MM.1S (cell line): ENCODE results near the gene CCL26.

Source experiments
- EZH2phosphoT487 ChIP-seq: fragments of 300-600 bp; sonication (generic); IDR thresholded peaks from 2 replicates; pipeline ENCODE4 v1.6.1; 2018; ENCODE audit warnings: antibody characterized with exemption, low read length
- TF ChIP-seq, protein P1 (sequence below): fragments of 300-600 bp; sonication (generic); IDR thresholded peaks from 2 replicates; pipeline ENCODE4 v1.5.1; 2016; ENCODE audit warnings: antibody characterized with exemption, low read length, mixed read lengths

DNA sequence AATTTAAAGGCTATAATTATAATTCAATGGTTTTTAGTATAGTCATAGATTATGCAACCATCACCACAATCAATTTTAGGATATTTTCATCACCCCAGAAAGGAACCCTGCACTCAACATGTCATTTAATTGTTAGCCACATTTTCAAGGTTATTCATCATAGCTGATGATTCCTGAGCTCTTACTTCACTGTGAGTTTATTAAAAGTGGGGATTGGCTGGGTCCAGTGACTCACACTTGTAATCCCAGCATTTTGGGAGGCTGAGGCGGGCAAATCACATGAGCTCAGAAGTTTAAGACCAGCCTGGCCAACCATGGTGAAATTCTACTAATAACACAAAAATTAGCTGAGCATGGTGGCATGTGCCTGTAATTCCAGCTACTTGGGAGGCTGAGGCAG lies 787 bp downstream of the CCL26 start:
- TF ChIP-seq, protein P1, sequence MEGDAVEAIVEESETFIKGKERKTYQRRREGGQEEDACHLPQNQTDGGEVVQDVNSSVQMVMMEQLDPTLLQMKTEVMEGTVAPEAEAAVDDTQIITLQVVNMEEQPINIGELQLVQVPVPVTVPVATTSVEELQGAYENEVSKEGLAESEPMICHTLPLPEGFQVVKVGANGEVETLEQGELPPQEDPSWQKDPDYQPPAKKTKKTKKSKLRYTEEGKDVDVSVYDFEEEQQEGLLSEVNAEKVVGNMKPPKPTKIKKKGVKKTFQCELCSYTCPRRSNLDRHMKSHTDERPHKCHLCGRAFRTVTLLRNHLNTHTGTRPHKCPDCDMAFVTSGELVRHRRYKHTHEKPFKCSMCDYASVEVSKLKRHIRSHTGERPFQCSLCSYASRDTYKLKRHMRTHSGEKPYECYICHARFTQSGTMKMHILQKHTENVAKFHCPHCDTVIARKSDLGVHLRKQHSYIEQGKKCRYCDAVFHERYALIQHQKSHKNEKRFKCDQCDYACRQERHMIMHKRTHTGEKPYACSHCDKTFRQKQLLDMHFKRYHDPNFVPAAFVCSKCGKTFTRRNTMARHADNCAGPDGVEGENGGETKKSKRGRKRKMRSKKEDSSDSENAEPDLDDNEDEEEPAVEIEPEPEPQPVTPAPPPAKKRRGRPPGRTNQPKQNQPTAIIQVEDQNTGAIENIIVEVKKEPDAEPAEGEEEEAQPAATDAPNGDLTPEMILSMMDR: no peak
- TF ChIP-seq EZH2phosphoT487: no peak
